MM.1S (cell line): ENCODE measurements around the gene RNF187.

Source experiments
- DNase-seq: peaks from one replicate; pipeline ENCODE4 v3.0.0-alpha.2; 2015
- H2AFZ ChIP-seq: fragments of 300-600 bp; sonication (generic); 2 replicates; pipeline ENCODE4 v1.6.0; 2016; ENCODE audit warnings: antibody characterized with exemption, low read length
- H3F3A ChIP-seq: fragments of 300-600 bp; sonication (generic); 2 replicates; pipeline ENCODE4 v1.6.1; 2016; ENCODE audit warnings: mild to moderate bottlenecking, antibody characterized with exemption, low read length, moderate library complexity, mixed read lengths; ENCODE audit not compliant: insufficient read depth
- H3K27ac ChIP-seq: fragments of 300-600 bp; sonication (generic); 2 replicates; pipeline ENCODE4 v1.5.1; 2016; ENCODE audit warnings: mild to moderate bottlenecking, low read length
- H3K27me3 ChIP-seq: fragments of 300-600 bp; sonication (generic); replicated peaks from 2 replicates; pipeline ENCODE4 v1.6.0; 2016; ENCODE audit warnings: low read length; ENCODE audit not compliant: insufficient read depth
- H3K36me3 ChIP-seq: fragments of 300-600 bp; sonication (generic); replicated peaks from 2 replicates; pipeline ENCODE4 v1.6.1; 2016; ENCODE audit warnings: mild to moderate bottlenecking, low read length, mixed read lengths; ENCODE audit not compliant: insufficient read depth
- H3K4me1 ChIP-seq: fragments of 300-600 bp; sonication (generic); 2 replicates; pipeline ENCODE4 v1.6.1; 2016; ENCODE audit warnings: low read length, mixed read lengths
- H3K4me2 ChIP-seq: fragments of 300-600 bp; sonication (generic); 2 replicates; pipeline ENCODE4 v1.6.0; 2016; ENCODE audit warnings: low read depth, low read length
- H3K4me3 ChIP-seq: fragments of 300-600 bp; sonication (generic); 2 replicates; pipeline ENCODE4 v1.5.1; 2016; ENCODE audit warnings: low read length, mixed read lengths
- H3K79me2 ChIP-seq: fragments of 300-600 bp; sonication (generic); 2 replicates; pipeline ENCODE4 v1.6.1; 2016; ENCODE audit warnings: mixed run types, low read length, mixed read lengths
- H3K9ac ChIP-seq: fragments of 300-600 bp; sonication (generic); 2 replicates; pipeline ENCODE4 v1.6.1; 2016; ENCODE audit warnings: low read length, mixed read lengths
- H3K9me2 ChIP-seq: fragments of 300-600 bp; sonication (generic); replicated peaks from 2 replicates; pipeline ENCODE4 v1.6.1; 2016; ENCODE audit warnings: mild to moderate bottlenecking, low read length, mixed read lengths; ENCODE audit not compliant: insufficient read depth
- H3K9me3 ChIP-seq: fragments of 300-600 bp; sonication (generic); replicated peaks from 2 replicates; pipeline ENCODE4 v1.6.1; 2016; ENCODE audit warnings: mild to moderate bottlenecking, low read length, mixed read lengths; ENCODE audit not compliant: insufficient read depth
- H4K20me1 ChIP-seq: fragments of 300-600 bp; sonication (generic); 2 replicates; pipeline ENCODE4 v1.6.1; 2016; ENCODE audit warnings: mild to moderate bottlenecking, low read length, moderate library complexity, mixed read lengths; ENCODE audit not compliant: insufficient read depth
- EZH2 ChIP-seq: fragments of 300-600 bp; sonication (generic); optimal IDR thresholded peaks from 2 replicates; pipeline ENCODE3; 2017; ENCODE audit warnings: low read depth, mild to moderate bottlenecking, antibody characterized with exemption, low read length, mixed read lengths
- EZH2phosphoT487 ChIP-seq: fragments of 300-600 bp; sonication (generic); IDR thresholded peaks from 2 replicates; pipeline ENCODE4 v1.6.1; 2018; ENCODE audit warnings: antibody characterized with exemption, low read length
- TF ChIP-seq, protein P1 (sequence below): fragments of 300-600 bp; sonication (generic); IDR thresholded peaks from 2 replicates; pipeline ENCODE4 v1.5.1; 2016; ENCODE audit warnings: antibody characterized with exemption, low read length, mixed read lengths

RNF187 gene

DNA sequence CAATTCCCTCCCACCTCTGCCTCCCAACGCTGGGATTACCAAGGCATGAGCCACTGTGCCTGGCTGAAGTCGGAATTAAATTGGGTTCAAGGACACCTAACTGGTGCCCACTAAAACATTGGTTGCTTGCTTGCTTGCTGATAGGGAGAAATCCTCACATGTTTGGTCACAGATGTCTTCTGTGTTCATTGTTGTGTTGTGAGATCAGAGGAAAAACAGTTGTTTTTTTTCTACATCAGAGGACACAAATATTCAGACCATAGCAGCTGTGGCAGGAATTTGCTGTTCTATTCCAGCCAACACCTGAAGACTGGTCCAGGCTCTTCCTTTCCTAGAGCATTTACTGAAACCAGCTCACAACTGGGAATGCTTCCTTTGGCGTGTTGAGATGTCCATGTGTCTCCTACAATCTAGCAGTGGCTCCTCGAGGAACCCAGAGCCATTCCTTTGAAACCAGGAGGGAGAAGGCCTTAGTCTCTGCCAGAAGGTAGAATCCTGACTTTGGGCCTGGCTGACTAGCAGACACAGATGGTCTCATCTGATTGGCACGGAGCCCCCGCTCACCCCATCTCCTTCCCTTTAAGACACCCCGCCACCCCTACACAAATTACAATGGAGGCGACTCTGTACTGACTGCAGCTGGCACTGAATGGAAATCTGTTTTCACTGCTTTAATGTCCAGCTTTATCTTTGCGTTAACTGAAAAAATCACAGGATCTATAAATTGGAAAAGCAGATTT lies 46.3 kb upstream of the RNF187 start:
- Histone ChIP-seq H3K36me3 (no peaks in the 10 kb centered on the region), H2AFZ (no peak overlapping the region), H3K79me2 (no peaks in the 10 kb centered on the region), H3K9me2 (no peaks in the 10 kb centered on the region), H3K27me3 (no peaks in the 10 kb centered on the region), H3K4me2 (no peak overlapping the region), H3K9me3 (no peaks in the 10 kb centered on the region), H3K27ac (no peak overlapping the region), H3K4me1 (no peaks in the 10 kb centered on the region), H4K20me1 (no peaks in the 10 kb centered on the region), H3F3A (no peaks in the 10 kb centered on the region), H3K4me3 (no peak overlapping the region), H3K9ac (no peak overlapping the region)
- no peak for DNase-seq
- no peak for TF ChIP-seq EZH2
- TF ChIP-seq, protein P1, sequence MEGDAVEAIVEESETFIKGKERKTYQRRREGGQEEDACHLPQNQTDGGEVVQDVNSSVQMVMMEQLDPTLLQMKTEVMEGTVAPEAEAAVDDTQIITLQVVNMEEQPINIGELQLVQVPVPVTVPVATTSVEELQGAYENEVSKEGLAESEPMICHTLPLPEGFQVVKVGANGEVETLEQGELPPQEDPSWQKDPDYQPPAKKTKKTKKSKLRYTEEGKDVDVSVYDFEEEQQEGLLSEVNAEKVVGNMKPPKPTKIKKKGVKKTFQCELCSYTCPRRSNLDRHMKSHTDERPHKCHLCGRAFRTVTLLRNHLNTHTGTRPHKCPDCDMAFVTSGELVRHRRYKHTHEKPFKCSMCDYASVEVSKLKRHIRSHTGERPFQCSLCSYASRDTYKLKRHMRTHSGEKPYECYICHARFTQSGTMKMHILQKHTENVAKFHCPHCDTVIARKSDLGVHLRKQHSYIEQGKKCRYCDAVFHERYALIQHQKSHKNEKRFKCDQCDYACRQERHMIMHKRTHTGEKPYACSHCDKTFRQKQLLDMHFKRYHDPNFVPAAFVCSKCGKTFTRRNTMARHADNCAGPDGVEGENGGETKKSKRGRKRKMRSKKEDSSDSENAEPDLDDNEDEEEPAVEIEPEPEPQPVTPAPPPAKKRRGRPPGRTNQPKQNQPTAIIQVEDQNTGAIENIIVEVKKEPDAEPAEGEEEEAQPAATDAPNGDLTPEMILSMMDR = no peak
- TF ChIP-seq EZH2phosphoT487 = no peak

DNA sequence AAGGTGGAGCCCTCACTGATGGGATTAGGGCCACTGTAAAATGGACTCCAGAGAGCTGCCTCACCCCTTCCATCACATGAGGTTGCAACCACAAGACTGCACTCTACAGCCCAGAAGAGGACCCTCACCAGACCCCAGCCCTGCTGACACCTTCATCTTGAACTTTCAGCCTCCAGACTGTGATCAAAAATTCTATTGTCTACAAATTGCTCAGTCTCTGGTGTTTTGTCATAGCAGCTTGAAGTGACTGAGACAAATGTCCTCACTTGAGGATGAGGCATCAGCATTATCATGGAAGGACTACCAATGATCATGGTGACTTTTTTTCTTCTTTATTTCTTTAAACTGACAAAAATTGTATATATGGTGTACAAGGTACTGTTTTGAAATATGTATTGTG lies 43.8 kb upstream of the RNF187 start:
- Histone ChIP-seq H3K4me1 (no peaks in the 10 kb centered on the region), H4K20me1 (no peaks in the 10 kb centered on the region), H3K36me3 (no peaks in the 10 kb centered on the region), H3K79me2 (no peaks in the 10 kb centered on the region), H3K9ac (no peak overlapping the region), H3K4me3 (no peak overlapping the region), H3K9me3 (no peaks in the 10 kb centered on the region), H3K4me2 (no peak overlapping the region), H3K9me2 (no peaks in the 10 kb centered on the region), H3F3A (no peaks in the 10 kb centered on the region), H3K27me3 (no peaks in the 10 kb centered on the region; the same call in 1 of the 2 replicates), H2AFZ (no peak overlapping the region), H3K27ac (no peak overlapping the region)
- no peak for DNase-seq
- TF ChIP-seq, protein P1 = no peak
- TF ChIP-seq EZH2phosphoT487 = no peak
- TF ChIP-seq EZH2 = no peak

- Histone ChIP-seq H3K9me2 (no peaks in the 10 kb centered on the region), H3F3A (no peaks in the 10 kb centered on the region), H3K27me3 (no peaks in the 10 kb centered on the region; the same call in 1 of the 2 replicates), H3K36me3 (no peaks in the 10 kb centered on the region), H3K79me2 (no peaks in the 10 kb centered on the region), H3K4me1 (no peaks in the 10 kb centered on the region), H3K27ac (no peak overlapping the region), H3K9me3 (no peaks in the 10 kb centered on the region), H3K4me3 (peak overlapping the region; percentile 49), H2AFZ (peak overlapping the region; percentile 55), H3K9ac (no peak overlapping the region), H4K20me1 (no peaks in the 10 kb centered on the region), H3K4me2 (peak overlapping the region; percentile 58)
- DNase-seq = no peak
- TF ChIP-seq EZH2phosphoT487 (no peak), EZH2 (no peak)
- TF ChIP-seq, protein P1 = no peak
Measured at GRCh38 chr1:228445490-228445842, 41.7 kb upstream of the RNF187 start.
